SK-N-SH treated with all-trans-retinoic acid at 6 μM for 48 hours (cell line): ENCODE measurements around the gene EML1.

Experiments
- ARNTL ChIP-seq: fragments of 450-650 bp; formaldehyde crosslinking; IDR thresholded peaks from 2 replicates; pipeline ENCODE4 v1.5.0; 2020; ENCODE audit warnings: low read depth, mild to moderate bottlenecking, moderate library complexity, borderline replicate concordance
- CREB5 ChIP-seq: fragments of 250-450 bp; sonication (Bioruptor Pico); IDR thresholded peaks from 2 replicates; pipeline ENCODE4 v1.5.1; 2020; ENCODE audit warnings: low read depth, mild to moderate bottlenecking, moderate library complexity
- CSDC2 ChIP-seq: fragments of 250-450 bp; sonication (Bioruptor Pico); IDR thresholded peaks from 2 replicates; pipeline ENCODE4 v1.5.0; 2020; ENCODE audit warnings: mild to moderate bottlenecking, moderate library complexity
- RARB ChIP-seq: fragments of 250-450 bp; sonication (Bioruptor Pico); IDR thresholded peaks from 2 replicates; pipeline ENCODE4 v1.8.0; 2021; ENCODE audit warnings: mild to moderate bottlenecking, moderate library complexity
- ZFP30 ChIP-seq: fragments of 450-650 bp; formaldehyde crosslinking; IDR thresholded peaks from 2 replicates; pipeline ENCODE4 v1.5.0; 2022; ENCODE audit warnings: mild to moderate bottlenecking, moderate library complexity

DNA sequence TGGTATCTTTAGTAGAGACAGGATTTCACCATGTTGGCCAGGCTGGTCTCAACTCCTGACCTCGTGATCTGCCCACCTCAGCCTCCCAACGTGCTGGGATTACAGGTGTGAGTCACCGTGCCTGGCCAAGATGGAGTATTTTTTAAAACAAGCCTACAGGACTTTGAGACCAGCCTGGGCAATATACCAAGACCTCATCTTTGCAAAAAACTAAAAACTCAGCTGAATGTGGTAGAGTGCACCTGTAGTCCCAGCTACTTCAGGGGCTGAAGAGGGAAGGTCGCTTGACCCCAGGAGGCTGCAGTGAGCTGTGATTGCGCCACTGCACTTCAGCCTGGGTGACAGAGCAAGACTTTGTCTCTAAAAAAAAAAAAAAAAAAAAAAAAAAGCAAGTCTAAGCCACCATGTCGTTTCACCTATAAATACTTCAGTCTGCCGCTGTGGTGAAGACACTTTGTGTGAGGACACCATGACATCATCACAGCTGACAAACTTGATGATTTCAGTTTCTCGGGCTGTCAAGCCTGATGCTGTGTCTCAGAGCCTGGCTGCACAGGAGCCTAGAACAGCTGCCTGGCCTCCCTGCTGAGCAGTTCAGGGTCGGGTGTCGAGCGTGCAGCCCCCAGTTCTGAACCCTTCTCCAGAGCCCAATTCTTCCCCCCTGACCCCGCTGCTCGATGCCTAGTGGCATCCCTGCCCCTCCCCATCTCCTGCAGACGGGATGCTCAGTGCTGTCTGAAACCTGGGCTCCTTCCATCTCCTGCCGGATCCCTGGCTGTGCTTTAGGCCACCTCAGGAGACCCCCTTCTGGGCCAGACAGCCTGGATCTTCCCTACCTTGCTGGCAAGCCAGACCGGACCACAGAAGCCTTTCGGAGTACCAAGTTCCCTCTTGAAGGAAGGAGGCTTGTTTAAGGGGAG lies 152.8 kb downstream of the EML1 start:
- TF ChIP-seq ZFP30, result no peak
- no peak for TF ChIP-seq ARNTL (CRISPR knock-in tag)
- no peak for TF ChIP-seq CSDC2 (CRISPR knock-in tag)
- TF ChIP-seq CREB5 (CRISPR knock-in tag), result no peak
- no peak for TF ChIP-seq RARB (CRISPR knock-in tag)
